AG10803 (cell line): ENCODE data around the gene PRR5.

ENCODE experiments used
- DNase-seq: peaks from one replicate; pipeline ENCODE4 v3.0.0; 2010; ENCODE audit warnings: low read depth
- H3K4me3 ChIP-seq: 2 replicates; pipeline ENCODE4 v1.5.1; 2011; ENCODE audit warnings: mild to moderate bottlenecking, low read length, control low read depth
- TF ChIP-seq, protein P1 (sequence below): conservative IDR thresholded peaks from 2 replicates; pipeline ENCODE4 v1.5.1; 2011; ENCODE audit warnings: mild to moderate bottlenecking, low read length, control low read depth, inconsistent platforms

The PRR5 gene

DNA sequence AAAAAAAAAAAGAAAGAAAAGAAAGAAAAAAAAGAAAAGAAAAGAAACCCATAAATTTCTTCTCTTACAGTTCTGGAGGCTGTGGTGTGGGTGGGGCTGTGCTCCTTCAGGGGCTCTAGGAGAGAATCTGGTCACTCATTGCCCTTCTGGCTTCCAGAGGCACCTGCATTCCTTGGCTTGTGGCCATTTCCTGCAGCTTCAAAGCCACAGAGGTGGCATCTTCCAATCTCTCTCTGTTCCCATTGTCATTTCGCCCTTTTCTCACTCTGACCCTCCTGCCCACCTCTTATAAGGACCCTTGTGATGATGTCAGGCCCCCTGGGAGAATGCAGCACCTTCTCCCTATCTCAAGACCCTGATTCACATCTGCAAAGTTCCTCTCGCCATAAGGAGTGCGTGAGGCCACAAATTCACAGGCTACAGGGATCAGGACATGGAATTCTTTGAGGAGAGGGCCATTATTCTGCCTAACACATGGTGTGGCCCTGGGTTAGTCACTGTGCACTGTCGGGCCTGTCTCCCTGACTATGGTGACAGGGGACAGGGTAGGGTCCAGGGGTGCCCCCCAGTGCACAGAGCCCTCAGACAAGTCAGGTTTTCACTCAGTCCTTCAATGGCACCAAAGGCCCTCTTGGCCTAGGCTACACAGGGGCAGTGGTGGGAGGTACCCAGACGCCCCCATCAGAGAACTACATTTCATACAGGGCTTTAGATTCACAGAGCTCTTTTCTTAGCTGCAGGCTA lies 38.6 kb upstream of the PRR5 start:
- H3K4me3 ChIP-seq: no peak overlapping the region
- no peak for DNase-seq
- TF ChIP-seq, protein P1, sequence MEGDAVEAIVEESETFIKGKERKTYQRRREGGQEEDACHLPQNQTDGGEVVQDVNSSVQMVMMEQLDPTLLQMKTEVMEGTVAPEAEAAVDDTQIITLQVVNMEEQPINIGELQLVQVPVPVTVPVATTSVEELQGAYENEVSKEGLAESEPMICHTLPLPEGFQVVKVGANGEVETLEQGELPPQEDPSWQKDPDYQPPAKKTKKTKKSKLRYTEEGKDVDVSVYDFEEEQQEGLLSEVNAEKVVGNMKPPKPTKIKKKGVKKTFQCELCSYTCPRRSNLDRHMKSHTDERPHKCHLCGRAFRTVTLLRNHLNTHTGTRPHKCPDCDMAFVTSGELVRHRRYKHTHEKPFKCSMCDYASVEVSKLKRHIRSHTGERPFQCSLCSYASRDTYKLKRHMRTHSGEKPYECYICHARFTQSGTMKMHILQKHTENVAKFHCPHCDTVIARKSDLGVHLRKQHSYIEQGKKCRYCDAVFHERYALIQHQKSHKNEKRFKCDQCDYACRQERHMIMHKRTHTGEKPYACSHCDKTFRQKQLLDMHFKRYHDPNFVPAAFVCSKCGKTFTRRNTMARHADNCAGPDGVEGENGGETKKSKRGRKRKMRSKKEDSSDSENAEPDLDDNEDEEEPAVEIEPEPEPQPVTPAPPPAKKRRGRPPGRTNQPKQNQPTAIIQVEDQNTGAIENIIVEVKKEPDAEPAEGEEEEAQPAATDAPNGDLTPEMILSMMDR: no peak

DNA sequence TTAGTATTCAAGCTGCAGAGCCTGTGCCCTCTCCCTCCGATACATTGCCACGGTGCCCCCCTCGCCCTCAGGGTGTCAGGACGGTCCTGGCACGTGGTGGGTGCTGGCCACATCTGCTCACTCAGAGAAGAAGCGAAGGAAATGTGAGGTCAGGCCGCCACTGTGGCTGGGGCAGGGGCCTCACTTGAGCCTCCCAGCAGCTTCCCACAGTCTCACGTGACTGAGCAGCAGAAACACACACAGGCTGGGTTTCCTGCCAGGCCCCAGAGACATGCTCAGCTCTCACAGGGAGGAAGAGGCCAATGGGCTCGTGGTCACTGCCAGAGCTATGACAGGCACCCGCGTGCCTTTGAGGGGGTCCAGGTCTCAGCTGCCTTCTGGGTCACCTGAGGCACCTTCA lies 37.9 kb upstream of the PRR5 start:
- TF ChIP-seq, protein P1: no peak
- DNase-seq: peak; percentile 48
- no peak overlapping the region for H3K4me3 ChIP-seq

DNA sequence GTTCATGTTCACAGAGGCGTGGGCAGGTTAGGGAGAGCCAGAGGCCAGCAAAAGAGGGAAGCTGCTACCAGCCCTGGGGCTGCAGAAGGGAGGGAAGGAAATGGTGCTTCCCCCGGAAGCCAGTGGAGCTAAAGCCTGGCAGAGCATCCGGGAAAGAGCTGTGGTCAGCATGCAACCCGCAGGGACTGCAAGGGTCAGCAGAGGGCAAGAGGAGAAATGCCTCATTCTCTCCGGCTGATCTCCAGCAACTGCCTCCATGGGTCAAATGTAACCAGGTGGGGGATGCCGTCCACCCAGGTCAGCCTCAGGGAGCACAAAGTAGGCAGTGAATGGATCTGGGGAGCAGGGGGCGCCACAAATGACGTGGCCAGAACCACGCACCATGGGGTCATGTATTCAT lies 36.9 kb upstream of the PRR5 start:
- TF ChIP-seq, protein P1: no peak
- no peak overlapping the region for H3K4me3 ChIP-seq
- DNase-seq: no peak

DNA sequence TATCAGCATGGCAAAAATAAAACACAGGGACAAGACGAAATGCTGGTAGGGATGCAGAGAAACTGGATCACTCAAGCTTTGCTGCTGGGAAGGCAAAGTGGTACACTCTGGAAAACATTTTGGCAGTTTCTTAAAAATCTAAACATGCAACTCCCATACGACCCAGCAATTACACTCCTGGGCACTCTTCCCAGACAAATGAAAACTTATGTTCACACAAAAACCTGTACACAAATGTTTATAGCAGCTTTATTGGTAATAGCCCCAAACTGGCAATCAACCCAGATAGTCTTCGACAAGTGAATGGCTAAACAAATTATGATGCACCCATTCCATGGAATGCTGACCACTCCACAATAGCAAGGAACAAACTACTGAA lies 35.8 kb upstream of the PRR5 start:
- no peak overlapping the region for H3K4me3 ChIP-seq
- TF ChIP-seq, protein P1: no peak
- DNase-seq: no peak

DNA sequence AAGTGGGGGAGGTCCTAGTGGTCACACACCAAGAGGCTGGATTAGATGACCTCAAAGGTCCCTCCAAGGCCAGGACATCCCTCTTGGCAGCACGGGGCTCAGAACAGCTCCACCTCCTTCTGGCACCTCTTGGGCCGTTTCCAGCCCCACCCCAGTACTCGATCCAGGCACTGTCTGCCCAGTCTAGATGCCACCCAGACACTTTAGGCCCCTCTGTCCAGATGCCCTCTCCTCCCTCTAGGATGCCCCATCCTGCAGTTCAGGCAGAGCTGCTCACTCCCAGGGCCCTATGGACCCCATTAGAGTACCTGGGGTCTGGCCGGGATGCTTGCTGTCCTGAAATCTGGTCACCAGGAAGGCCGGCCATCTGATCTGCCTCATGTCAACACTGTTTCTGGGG lies 34.7 kb upstream of the PRR5 start:
- peak overlapping the region; percentile 62 for H3K4me3 ChIP-seq
- DNase-seq: no peak
- TF ChIP-seq, protein P1: no peak

DNA sequence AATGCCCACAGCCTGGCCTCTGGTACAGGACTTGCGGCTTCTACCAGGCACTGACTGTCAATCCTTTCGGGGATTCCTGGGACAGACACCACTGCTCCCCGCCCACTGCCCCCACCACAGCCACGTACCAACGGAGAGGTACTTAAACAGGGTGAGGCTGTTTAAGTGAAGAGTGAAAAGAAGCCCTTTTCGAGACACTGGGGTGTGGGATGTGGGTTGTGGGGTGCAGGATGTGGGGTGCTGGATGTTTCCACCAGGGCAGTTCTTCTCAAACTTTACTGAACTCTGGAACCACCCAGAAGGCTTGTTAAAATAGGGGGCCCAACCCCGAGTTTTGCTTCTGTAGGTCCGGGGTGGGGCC lies 34.2 kb upstream of the PRR5 start:
- no peak for DNase-seq
- peak overlapping the region; percentile 62 for H3K4me3 ChIP-seq
- TF ChIP-seq, protein P1: no peak

DNA sequence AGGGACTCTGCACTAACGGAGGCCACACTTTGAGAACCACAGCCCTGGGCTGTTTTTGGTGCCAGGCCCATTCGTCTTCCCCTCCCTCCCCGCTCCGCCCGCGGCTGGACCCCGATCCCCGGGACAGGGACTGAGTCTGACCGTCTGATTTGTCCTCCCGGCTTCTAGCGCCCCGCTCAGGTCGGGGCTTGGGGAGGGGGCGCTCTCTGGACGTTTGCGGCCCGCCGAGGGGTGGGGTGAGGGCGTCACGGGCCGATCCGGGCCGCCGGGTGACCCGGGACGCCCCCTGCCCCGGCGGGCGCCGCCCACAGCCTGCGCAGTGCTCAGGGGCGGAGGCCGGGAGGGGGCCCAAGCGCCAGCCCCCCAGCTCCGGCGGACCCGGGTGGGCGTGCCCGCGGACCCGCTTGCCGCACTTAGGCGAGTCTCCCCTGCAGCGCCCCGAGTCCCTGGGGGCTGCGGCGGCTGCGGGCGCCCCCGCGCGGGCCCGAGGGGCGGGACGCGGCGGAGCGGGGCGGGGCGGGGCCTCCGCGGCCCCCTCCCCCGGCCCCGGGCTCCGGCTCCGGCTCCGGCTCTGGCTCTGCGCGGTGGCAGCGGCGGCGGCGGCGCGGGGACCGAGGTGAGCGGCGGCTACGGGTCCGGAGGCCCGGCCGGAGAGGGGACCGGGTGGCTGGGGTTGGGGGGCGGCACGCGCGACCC lies 33.7 kb upstream of the PRR5 start:
- DNase-seq: no peak
- TF ChIP-seq, protein P1: no peak
- H3K4me3 ChIP-seq: peak overlapping the region; percentile 79
